ENCODE results near the gene FAF2. TPM values are rescaled to one million over a fixed set of nuclear protein-coding genes. Genes with fewer than 3 reads are reported as not detected.

FAF2 gene
- total and polyA plus RNA-seq, 3 experiments from 2014 or later = 13.5 to 45.2 (median 45.1) TPM

- Histone ChIP-seq H3K27ac (ENCODE audit: low read depth, low read length) (no peak overlapping the region), H3K27me3 (ENCODE audit: insufficient read depth, low read length, poor library complexity, severe bottlenecking) (no peaks in the 10 kb centered on the region), H3K9me3 (ENCODE audit: low read length) (no peaks in the 10 kb centered on the region), H3K4me1 (ENCODE audit: insufficient read depth, low read length) (peaks cover 64% of the 10 kb centered on the region), H3K4me3 (ENCODE audit: low read length) (peak overlapping the region; percentile 34), H3K36me3 (ENCODE audit: insufficient read depth, low read length) (peaks cover 33% of the 10 kb centered on the region)
- no peak for DNase-seq
- peak overlapping the region; percentile 74 to 86 (median 82) for H3K4me3 Mint-ChIP-seq
- H3K27me3 Mint-ChIP-seq = peaks cover 0 to 5% of the 10 kb centered on the region in 2 donors
- POLR2A ChIA-PET = interaction anchor here (0.5 to 4.6 kb wide), 5 partner anchors 11 to 115 kb away, joined by 3 to 51 read pairs (median 3); partner anchors contain the start of gene FAF2
- CTCF ChIA-PET = interaction anchor here (1.2 to 8.4 kb wide), 5 partner anchors 11 to 83 kb away, joined by 4 to 90 read pairs (median 6); partner anchors contain the start of gene FAF2
- H3K27ac Mint-ChIP-seq = peak overlapping the region; percentile 86 to 99 (median 90)
- peaks cover 4 to 72% (median 10%) of the 10 kb centered on the region in 3 donors for H3K36me3 Mint-ChIP-seq
- no peaks in the 10 kb centered on the region for H3K9me3 Mint-ChIP-seq
- H3K4me1 Mint-ChIP-seq = peaks cover 43 to 69% (median 46%) of the 10 kb centered on the region in 3 donors
Observed at GRCh38 chr5:176530983-176531901, 83.1 kb downstream of the FAF2 start.

- peaks cover 4 to 74% (median 10%) of the 10 kb centered on the region in 3 donors for H3K36me3 Mint-ChIP-seq
- H3K4me3 ChIP-seq (ENCODE audit: low read length) = peak overlapping the region; percentile 34
- H3K27ac Mint-ChIP-seq = peak overlapping the region in 5 of 8 donors; percentile 26 to 94 (median 87)
Observed at GRCh38 chr5:176531902-176532493, 83.8 kb downstream of the FAF2 start.

GRCh38 chr5:176532795-176533194 is 84.6 kb downstream of the FAF2 start:
- Mint-ChIP-seq H3K27me3 (peaks cover 0 to 10% of the 10 kb centered on the region in 2 donors), H3K9me3 (no peaks in the 10 kb centered on the region), H3K4me1 (peaks cover 43 to 66% (median 46%) of the 10 kb centered on the region in 3 donors), H3K4me3 (peak overlapping the region; percentile 98 to 100 (median 99)), H3K36me3 (peaks cover 4 to 73% (median 10%) of the 10 kb centered on the region in 3 donors), H3K27ac (peak overlapping the region in 7 of 8 donors; percentile 84 to 100 (median 97))
- Histone ChIP-seq H3K4me1 (ENCODE audit: insufficient read depth, low read length) (peaks cover 64% of the 10 kb centered on the region), H3K27me3 (ENCODE audit: insufficient read depth, low read length, poor library complexity, severe bottlenecking) (no peaks in the 10 kb centered on the region), H3K36me3 (ENCODE audit: insufficient read depth, low read length) (peaks cover 30% of the 10 kb centered on the region), H3K27ac (ENCODE audit: low read depth, low read length) (peak overlapping the region; percentile 49), H3K9me3 (ENCODE audit: low read length) (no peaks in the 10 kb centered on the region), H3K4me3 (ENCODE audit: low read length) (peak overlapping the region; percentile 99)
- ChIA-PET CTCF (interaction anchor here (1.2 to 8.4 kb wide), 5 partner anchors 10 to 116 kb away, joined by 3 to 90 read pairs (median 9); partner anchors contain the start of gene CLTB), POLR2A (interaction anchor here (1.0 to 4.6 kb wide), 4 partner anchors 10 to 85 kb away, joined by 3 to 51 read pairs (median 10); partner anchors contain the start of gene FAF2)
- no peak for DNase-seq

More at GRCh38 chr5:176531902-176532493, 83.8 kb downstream of the FAF2 start:
- Histone ChIP-seq H3K27ac (ENCODE audit: low read depth, low read length) (no peak overlapping the region), H3K27me3 (ENCODE audit: insufficient read depth, low read length, poor library complexity, severe bottlenecking) (no peaks in the 10 kb centered on the region), H3K9me3 (ENCODE audit: low read length) (no peaks in the 10 kb centered on the region), H3K36me3 (ENCODE audit: insufficient read depth, low read length) (peaks cover 33% of the 10 kb centered on the region), H3K4me1 (ENCODE audit: insufficient read depth, low read length) (peaks cover 64% of the 10 kb centered on the region)
- H3K4me1 Mint-ChIP-seq = peaks cover 43 to 69% (median 46%) of the 10 kb centered on the region in 3 donors
- H3K4me3 Mint-ChIP-seq = peak overlapping the region in 6 of 7 donors; percentile 48 to 86 (median 79)
- H3K27me3 Mint-ChIP-seq = peaks cover 0 to 5% of the 10 kb centered on the region in 2 donors
- POLR2A ChIA-PET = interaction anchor here (4.6 kb wide), 1 partner anchor 11 kb away, joined by 51 read pairs; no protein-coding TSS in a partner anchor
- DNase-seq = no peak
- no peaks in the 10 kb centered on the region for H3K9me3 Mint-ChIP-seq
- CTCF ChIA-PET = interaction anchor here (1.2 to 8.4 kb wide), 3 partner anchors 10 to 84 kb away, joined by 6 to 90 read pairs (median 7); partner anchors contain the start of gene FAF2

GRCh38 chr5:176533390-176533789 is 85.2 kb downstream of the FAF2 start:
- H3K27me3 Mint-ChIP-seq = peaks cover 0 to 11% of the 10 kb centered on the region in 2 donors
- no peak for DNase-seq
- peaks cover 4 to 67% (median 10%) of the 10 kb centered on the region in 3 donors for H3K36me3 Mint-ChIP-seq
- H3K27me3 ChIP-seq (ENCODE audit: insufficient read depth, low read length, poor library complexity, severe bottlenecking) = no peaks in the 10 kb centered on the region
- H3K4me3 Mint-ChIP-seq = peak overlapping the region; percentile 98 to 100 (median 99)
- H3K27ac ChIP-seq (ENCODE audit: low read depth, low read length) = peak overlapping the region; percentile 49
- H3K4me3 ChIP-seq (ENCODE audit: low read length) = peak overlapping the region; percentile 99
- POLR2A ChIA-PET = interaction anchor here (0.9 to 1.5 kb wide), 7 partner anchors 10 to 117 kb away, joined by 3 to 16 read pairs (median 3); partner anchors contain the start of genes CLTB and FAF2
- H3K9me3 Mint-ChIP-seq = no peaks in the 10 kb centered on the region
- H3K27ac Mint-ChIP-seq = peak overlapping the region; percentile 92 to 100 (median 98)
- CTCF ChIA-PET = interaction anchor here (0.7 to 8.4 kb wide), 9 partner anchors 9 to 117 kb away, joined by 3 to 90 read pairs (median 4); partner anchors contain the start of genes CLTB and FAF2
- peaks cover 24% of the 10 kb centered on the region for H3K36me3 ChIP-seq (ENCODE audit: insufficient read depth, low read length)
- H3K4me1 Mint-ChIP-seq = peaks cover 48 to 68% (median 48%) of the 10 kb centered on the region in 3 donors
- H3K4me1 ChIP-seq (ENCODE audit: insufficient read depth, low read length) = peaks cover 69% of the 10 kb centered on the region
- H3K9me3 ChIP-seq (ENCODE audit: low read length) = no peaks in the 10 kb centered on the region

- H3K9me3 Mint-ChIP-seq = no peaks in the 10 kb centered on the region
- peak overlapping the region; percentile 92 to 100 (median 98) for H3K27ac Mint-ChIP-seq
- peak in 4 of 5 donors; percentile 46 to 71 (median 62) for DNase-seq
- Histone ChIP-seq H3K27ac (ENCODE audit: low read depth, low read length) (peak overlapping the region; percentile 49), H3K9me3 (ENCODE audit: low read length) (no peaks in the 10 kb centered on the region), H3K4me3 (ENCODE audit: low read length) (peak overlapping the region; percentile 99), H3K27me3 (ENCODE audit: insufficient read depth, low read length, poor library complexity, severe bottlenecking) (no peaks in the 10 kb centered on the region), H3K4me1 (ENCODE audit: insufficient read depth, low read length) (peaks cover 73% of the 10 kb centered on the region), H3K36me3 (ENCODE audit: insufficient read depth, low read length) (peaks cover 19% of the 10 kb centered on the region)
- H3K4me1 Mint-ChIP-seq = peaks cover 52 to 72% (median 55%) of the 10 kb centered on the region in 3 donors
- peaks cover 4 to 63% (median 10%) of the 10 kb centered on the region in 3 donors for H3K36me3 Mint-ChIP-seq
- H3K4me3 Mint-ChIP-seq = peak overlapping the region; percentile 98 to 100 (median 99)
- peaks cover 0 to 11% of the 10 kb centered on the region in 2 donors for H3K27me3 Mint-ChIP-seq
- CTCF ChIA-PET = interaction anchor here (0.7 to 8.4 kb wide), 11 partner anchors 8 to 117 kb away, joined by 3 to 90 read pairs (median 4); partner anchors contain the start of genes CLTB and FAF2
- POLR2A ChIA-PET = interaction anchor here (0.9 to 1.5 kb wide), 8 partner anchors 9 to 172 kb away, joined by 3 to 16 read pairs (median 4); partner anchors contain the start of genes CLTB, FAF2 and KIAA1191
Observed at GRCh38 chr5:176533894-176534611, 85.9 kb downstream of the FAF2 start.

- CTCF ChIA-PET = interaction anchor here (1.0 to 8.4 kb wide), 6 partner anchors 8 to 86 kb away, joined by 3 to 90 read pairs (median 4); partner anchors contain the start of gene FAF2
- Histone ChIP-seq H3K4me1 (ENCODE audit: insufficient read depth, low read length) (peaks cover 73% of the 10 kb centered on the region), H3K36me3 (ENCODE audit: insufficient read depth, low read length) (peaks cover 13% of the 10 kb centered on the region), H3K4me3 (ENCODE audit: low read length) (peak overlapping the region; percentile 99), H3K9me3 (ENCODE audit: low read length) (no peaks in the 10 kb centered on the region), H3K27ac (ENCODE audit: low read depth, low read length) (peak overlapping the region; percentile 100), H3K27me3 (ENCODE audit: insufficient read depth, low read length, poor library complexity, severe bottlenecking) (no peaks in the 10 kb centered on the region)
- Mint-ChIP-seq H3K4me1 (peaks cover 51 to 72% (median 59%) of the 10 kb centered on the region in 3 donors), H3K4me3 (peak overlapping the region; percentile 98 to 100 (median 99)), H3K27ac (peak overlapping the region; percentile 92 to 100 (median 98)), H3K36me3 (peaks cover 4 to 57% (median 10%) of the 10 kb centered on the region in 3 donors), H3K9me3 (no peaks in the 10 kb centered on the region), H3K27me3 (peaks cover 0 to 11% of the 10 kb centered on the region in 2 donors)
- no peak for DNase-seq
- POLR2A ChIA-PET = interaction anchor here (0.9 to 4.0 kb wide), 9 partner anchors 8 to 173 kb away, joined by 3 to 50 read pairs (median 5); partner anchors contain the start of genes CLTB, FAF2, HIGD2A and KIAA1191
Observed at GRCh38 chr5:176534640-176535039, 86.5 kb downstream of the FAF2 start.
